ENCODE results near the gene DDX41.
A peak's percentile ranks its signal among the peaks of the same experiment; 100 is the strongest.
"Not testable (repeated sequence)": the region's sequence is repeated elsewhere in the genome, so short reads cannot be mapped to it uniquely, and the experiment has no call there.

DDX41 gene

DNA sequence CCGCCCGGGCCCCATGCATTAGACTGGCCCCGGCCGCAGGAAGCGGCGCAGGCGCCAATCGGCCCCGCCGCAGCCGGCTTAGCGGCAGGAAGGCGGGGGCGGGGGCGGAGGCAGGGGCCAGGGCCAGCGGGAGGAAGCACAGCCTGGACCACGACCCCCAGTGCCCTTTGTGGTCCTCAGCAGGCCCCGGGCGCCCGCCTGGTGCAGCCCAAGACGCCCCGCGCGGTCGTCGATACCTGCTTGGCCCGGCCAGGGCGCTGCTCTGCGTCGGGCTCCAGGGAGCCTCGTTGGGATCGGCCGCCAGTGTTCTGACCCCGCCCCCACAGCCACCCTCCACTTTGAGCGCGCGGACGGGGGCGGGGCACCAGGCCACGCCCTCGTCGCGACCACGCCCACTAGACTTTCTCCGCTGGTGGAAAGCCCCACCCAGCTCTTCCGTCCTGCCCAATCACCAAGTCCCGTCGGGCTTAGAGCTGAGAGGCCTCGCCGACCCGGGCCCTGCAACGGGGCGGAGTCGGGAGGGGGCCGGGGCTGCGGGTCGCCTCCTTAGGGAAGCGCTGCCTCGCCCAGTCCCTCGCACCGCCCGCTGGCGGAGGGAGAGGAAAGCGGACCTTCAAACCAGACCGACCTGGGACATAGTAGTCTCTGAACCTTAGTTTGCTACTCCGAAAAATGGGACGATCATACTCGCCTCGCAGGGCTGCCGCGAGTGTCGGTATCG lies 19.3 kb downstream of the DDX41 start, which contains the start of gene PDLIM7:
PDLIM7 (minus strand) TSS at position 313 of the 721 bp plus-strand sequence. CDS start 1,092 bp downstream, outside the sequence.
- peak; percentile 88 to 94 for DNase-seq

DNA sequence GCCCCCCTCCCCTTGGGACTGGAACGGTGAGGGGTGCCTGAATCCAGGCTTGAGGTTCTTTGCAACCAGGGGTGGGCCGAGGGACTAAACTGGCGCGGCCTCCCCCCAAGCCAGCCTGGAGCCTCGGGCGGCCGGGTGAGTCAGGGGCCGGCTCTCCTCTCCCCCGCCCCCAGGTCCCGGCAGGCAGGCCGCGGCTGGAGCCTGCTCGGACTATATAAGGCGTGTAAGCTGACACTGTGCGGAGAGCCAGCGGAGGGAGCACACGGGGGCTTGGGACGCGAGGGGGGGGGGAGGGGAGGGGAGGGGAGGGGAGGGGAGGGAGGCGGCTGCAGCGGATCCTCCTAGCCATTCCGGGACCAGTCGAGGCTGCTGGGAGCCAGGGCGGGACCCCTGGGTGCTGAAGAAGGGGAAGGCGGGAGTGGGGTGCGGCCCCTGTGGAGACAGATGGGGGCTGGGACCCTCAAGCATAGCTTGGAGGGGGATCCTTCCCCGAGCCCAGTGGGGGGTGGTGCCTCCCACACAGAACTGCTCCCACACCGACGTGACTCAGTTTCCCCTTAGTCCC lies 20.0 kb downstream of the DDX41 start:
- peak; percentile 34 to 69 for DNase-seq

DNA sequence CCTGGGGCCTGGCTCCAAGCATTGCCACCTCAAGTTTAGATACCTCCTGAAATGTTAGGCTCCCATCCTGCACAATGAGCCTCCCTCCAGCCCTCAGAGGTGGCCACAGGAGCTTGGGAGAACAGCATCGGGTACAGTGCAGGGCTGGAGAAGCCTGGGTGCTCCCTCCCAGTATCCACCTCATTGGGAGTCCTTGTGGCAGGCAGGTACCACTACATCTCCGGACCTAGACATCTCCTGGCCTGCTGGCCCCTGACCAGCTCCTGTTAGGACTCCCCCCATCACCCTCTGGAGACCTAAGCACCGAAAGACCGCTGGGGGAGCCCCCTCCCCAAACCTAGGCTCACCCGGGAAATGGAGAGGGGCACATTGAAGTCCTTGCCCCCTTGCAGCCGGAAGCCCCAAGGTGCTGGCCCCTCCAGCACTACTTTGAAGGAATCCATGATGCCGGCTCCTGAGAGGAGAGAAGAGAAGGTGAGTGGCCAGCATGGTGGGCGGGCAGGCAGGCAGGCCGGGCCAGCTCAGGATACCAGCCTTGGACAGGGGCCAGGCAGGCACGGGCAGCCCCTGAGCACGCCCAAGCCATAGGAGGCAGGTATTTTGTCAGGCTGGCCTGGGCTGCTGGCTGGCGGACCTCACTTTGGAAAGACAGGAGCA lies 20.6 kb downstream of the DDX41 start:
- DNase-seq: no peak

DNA sequence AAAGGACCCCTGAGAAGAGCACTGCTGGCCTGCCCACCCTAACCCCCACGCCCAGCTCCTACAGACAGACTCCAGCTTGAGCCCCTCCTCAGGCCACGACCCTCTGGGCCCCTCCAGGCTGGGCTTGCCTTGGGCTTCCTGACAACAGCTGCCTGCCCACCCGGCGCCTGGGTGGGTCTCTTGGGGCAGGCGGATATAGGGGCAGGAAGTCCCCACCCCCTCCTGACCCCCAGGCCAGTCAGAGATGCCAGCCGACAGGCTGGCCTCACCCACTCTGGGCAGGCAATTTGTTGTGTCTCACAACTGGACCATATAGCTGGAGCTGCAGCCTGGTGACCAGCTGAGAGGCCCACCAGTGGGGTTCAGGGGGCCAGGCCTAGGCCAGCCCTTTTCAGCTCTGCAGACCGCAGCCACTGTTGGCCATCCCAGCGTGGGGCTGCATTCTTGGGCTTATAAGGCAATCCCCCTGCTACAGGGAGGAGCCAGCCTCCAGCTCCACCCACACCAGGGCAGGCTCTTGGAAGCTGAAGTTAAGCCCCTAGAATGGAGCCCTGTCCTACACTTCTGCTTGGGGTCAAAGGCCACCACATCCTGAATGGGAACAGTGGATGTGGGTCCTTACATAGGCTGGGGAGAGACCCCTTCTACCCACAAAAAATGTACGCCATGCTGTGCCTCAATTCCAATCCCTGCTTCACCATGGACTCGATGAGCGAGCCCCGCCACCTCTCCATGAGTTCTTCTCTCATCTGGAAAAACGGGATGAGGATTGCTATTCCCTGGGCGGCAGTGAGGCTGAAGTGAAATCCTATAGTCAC lies 21.3 kb downstream of the DDX41 start:
- DNase-seq: no peak

DNA sequence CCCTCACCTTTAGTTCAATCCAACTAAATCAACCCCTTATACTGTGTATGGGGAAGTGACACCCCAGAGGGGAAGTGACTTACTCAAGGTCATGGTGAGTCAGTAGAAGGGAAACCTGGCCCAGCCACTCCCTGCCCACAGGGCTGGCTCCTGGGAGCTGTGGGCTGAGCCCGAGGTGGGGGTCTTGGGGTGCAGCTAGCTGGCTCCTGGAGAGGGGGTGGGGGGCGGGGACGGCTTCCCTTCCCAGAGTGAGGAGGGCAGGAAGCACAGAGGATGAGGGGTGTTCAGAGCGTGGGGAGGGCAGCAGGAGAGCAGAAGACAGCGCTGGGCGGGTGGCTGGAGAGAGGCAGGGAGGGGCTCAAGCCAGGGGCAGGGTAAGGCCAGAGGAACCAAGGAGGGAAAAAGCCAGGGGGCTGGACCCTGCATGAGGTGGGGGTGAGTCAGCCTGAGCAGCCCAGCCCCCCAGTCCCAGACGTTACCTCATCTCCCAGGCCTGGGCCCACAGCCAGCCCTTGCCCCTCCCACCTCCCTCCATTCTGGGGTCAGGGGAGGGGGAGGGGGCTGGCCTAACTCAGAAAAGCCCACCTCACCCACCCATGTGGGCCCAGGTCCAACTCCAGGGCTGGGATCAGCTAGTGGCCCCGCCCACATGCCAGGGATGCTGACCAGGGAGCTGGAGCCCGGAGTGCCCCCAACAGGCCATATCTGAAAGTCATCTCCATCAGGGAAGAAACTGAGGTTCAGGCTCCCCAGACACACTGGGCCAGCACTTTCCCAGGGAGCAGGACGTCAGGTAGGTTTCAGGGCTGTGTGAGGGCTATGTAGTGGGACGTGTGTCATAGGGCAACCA lies 22.2 kb downstream of the DDX41 start:
- DNase-seq: peak in 1 of 2 experiments; percentile 20

DNA sequence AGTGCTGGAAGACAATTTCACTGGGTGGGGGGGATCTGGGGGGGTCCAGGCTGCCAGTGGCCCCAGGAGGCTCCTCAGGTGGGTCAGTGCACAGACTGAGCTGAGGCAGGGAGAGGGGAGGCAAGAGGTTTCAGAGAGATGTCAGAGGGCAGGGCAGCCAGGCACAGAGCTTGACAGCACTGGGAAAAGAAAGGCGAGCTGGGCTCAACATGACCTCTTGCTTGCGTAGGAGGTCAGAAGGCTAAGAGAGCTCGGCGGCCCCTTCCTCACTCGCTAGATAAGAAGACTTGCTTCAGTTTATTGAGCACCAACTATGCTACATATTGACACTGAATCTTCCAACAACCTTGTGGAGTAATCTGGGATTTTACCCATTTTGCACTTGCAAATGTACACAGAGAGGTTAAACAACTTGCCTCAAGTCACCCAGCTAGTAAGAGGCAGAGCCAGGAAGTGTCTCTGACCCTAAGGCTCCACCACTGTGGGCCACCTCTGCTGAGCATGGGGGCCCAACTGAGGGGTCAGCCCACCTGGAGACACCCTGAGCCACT lies 22.9 kb downstream of the DDX41 start:
- DNase-seq: no peak

DNA sequence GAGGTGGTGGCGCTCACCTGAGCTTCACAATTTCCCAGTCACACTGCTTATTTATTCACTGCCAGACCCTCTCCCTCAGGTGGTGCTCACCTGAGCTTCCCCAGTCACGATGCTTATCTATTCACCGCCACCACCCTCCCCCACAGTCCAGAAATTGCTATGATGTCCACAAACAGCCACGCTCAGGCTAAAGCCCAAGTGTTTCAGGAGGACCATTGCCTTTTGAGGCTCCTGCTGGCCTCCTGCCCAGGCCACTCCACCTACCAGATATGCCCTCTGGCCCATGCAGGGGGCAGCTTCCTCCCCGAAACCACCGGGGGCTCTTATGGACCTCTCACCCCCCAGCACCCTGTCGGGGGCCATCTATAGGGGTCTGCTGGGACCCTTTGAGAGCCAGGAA lies 23.9 kb downstream of the DDX41 start:
- no peak for DNase-seq

DNA sequence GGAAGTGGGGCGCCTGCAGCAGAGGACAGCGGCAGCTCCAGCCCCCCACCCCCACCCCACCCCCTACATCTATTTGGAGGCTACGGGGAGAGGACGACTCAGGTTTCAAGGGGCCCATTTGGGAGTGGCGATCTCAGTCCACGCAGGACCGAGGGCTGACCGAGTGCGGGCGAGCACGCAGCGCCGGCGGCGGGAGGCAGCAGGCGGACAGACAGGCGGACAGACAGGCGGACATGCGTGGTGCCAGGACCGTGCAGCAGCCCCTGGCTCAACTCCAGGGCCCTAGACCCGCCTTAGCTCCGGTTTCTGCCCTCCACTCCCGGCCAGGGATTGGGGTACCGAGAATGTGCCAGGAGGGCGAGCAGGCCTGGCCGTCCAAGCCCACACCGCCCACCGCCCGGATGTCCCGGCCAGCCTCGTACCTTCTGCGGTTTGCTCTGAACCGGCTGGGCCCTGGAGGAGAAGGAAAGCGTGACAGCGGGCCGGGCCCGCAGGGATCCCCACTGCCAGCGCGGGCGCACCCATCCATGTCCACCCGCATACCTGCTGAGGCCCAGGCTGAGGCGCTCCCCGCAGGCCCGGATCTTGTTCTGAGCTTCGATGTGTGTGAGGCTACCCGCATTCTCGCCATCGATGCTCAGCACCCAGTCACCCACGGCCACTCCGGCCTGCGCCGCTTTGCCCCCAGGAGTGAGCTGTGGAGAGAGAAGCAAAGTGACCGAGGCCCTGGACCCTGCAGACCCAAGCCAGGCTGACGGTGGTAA lies 24.6 kb downstream of the DDX41 start:
- DNase-seq: no peak

DNA sequence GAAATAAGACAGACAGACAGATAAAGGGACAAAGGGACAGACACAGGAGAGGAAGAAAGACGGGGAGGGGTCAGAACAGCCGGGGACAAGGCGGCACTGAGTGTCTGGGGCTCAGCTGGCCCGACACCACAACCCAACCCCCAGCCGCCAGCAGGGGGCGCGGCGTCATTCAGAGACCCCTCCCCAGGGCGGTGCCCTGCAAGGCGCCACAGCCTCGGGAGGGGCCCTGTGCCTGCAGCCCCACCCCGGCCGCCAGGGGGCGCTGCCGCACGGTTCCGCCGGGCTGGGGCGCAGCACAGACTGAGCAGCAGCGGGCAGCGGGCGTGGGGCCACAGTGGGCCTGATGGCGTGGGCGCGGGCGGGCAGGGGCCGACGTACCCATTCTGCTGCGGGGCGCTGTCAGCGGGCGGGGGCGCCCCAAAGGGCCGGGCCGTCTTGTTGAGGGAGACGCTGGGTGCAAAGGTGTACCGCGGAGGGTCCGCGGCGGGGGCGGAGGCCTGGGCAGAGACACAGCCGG lies 25.3 kb downstream of the DDX41 start:
- DNase-seq: peak in 1 of 2 experiments; percentile 15

DNA sequence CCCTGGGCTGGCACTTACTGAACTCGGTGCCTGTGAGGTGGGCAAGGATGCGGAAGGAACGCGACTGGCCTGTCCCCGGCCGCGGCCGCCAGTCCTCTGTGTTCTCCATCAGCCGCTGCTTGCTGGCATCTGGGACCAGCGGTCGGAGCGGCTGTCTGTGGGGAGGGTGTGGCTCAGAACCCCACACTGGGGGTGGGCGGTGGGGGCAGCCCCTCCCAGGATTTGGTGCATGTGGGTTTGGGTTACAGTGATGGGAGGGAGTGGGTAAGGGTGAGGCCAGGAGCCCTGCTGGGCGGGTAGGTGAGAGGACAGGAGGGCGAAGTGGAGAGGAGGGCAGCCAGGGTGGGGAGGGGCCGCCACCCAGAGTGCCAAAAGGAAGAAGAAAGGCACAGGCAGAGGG lies 25.8 kb downstream of the DDX41 start:
- no peak for DNase-seq

DNA sequence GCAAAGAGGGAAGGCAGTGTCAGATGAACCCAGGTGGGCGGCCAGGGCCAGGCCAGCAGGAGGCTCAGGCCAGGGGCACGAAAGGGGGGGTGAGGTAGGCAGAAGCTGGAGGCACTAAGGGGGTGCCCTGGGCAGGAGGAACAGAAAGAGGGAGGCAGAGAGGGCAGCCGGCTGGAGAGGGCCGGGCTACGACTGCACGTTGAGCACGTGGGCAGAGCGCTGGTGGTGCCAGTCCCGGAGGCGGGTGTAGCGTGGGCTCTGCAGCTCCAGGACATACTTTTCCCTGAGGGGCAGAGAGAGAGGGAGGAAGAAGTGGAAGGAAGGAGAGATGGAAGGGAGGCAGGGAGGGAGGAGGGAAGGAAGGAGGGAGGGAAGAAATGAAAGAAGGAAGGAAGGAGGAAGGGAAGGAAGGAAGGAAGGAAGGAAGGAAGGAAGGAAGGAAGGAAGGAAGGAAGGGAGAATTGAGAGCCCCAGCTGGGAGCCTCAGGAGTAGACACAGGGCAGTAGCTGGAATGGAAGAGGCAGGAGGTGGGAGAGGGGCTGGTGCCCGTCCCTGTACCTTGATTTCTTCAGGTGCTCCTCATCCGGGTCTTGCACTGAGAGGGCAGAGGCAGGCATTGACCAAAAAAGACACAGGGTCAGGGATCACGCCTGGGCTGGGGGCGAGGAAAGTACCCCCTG lies 26.3 kb downstream of the DDX41 start:
- DNase-seq: no peak

DNA sequence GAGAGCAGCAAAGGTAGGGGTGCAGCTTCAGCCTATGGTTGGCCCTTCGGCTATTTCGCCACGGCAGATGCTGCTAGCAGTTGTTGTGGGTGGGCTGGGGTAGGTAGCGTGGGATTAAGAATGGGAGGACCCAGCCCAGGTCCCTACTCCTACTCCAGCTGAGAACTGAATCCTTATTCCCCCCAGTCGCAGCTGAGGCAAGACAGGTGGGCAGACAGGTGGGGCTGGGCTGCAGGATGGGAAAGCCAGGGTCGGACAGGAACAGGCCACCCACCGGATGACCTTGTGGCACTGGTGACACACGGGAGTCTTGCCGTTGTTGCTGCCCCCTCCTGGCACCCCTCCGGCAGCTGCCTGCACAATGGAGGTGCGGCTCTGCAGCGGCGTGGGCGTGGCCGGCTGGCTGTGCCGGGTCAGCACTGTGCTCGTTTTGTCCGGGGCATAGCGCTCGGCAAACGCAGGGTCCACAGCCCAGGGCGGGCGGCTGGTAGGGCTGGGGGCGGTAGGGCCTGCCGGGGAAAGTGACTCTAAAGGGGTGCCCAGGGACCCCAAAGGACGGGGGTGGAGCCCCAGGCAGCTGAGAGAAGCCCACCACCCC lies 27.5 kb downstream of the DDX41 start:
- DNase-seq: peak in 1 of 2 experiments; percentile 51

DNA sequence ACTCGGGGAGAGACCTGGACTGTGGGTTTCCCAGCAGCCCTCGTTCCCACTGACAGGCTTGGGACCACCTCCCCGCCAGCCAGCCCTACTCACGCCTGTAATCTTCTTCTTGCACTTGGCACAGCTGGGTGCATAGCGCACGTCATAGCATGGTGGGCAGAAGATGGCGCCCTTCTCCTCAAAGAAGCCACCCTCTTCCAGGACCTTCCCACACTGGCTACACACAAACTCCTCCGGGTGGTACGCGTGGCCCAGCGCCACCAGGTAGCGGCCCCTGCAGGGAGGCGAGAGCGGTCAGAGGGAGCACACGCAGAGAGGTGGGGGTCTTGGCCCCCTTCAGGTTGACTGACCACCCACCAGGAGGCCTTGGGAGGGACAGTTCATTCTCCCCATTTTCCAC lies 28.8 kb downstream of the DDX41 start:
- no peak for DNase-seq

DNA sequence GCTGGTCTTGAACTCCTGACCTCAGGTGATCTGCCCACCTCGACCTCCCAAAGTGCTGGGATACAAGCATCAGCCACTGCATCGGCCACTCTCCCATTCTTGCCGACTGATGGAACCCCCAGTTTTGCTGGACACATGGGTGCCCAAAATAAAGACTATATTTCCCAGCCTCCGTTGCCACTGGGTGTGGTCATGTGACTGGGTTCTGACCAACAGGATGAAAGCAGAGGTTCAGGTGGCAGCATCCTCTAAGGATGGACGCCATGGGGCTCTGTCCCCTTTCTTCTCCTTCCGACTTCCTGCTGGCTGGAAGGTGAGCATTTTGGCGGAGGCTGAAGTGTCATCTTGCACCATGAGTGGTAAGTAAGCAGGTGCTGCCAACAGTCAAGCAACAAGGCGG lies 29.6 kb downstream of the DDX41 start:
- no peak for DNase-seq

DNA sequence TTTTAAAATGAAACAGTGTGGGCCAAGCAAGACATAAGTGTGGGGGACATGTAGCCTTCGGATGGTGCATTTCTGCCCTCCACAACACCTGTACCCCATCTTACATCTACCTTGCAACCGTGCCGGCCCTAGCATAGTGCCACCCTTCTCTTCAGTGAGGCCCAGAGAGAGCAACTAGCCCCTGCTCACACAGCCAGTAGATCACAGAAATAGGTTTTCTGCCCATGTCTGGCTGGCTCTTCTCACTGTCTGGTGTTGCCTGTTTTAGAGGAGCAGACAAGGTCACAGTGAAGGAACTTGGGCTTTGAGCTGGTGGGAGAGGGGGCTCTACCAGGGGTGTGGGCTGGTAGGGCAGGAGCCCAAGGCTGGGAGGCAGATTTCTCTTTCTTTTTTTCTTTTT lies 30.5 kb downstream of the DDX41 start:
- DNase-seq: no peak

DNA sequence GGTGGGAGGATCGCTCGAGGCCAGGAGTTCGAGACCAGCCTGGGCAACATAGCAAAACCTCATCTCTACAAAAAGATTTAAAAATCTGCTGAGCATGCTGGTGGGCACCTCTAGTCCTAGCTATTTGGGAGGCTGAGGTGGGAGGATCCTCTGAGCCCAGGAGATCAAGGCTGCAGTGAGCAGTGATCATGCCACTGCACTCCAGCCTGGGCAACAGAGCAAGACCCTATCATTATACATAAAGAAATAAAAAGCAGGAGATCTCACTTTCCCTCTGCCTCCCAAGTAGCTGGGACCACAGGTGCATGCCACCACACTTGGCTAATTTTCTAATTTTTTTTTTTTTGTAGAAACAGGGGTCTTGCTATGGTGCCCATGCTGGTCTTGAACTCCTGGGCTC lies 31.0 kb downstream of the DDX41 start:
- DNase-seq: not testable (repeated sequence)

DNA sequence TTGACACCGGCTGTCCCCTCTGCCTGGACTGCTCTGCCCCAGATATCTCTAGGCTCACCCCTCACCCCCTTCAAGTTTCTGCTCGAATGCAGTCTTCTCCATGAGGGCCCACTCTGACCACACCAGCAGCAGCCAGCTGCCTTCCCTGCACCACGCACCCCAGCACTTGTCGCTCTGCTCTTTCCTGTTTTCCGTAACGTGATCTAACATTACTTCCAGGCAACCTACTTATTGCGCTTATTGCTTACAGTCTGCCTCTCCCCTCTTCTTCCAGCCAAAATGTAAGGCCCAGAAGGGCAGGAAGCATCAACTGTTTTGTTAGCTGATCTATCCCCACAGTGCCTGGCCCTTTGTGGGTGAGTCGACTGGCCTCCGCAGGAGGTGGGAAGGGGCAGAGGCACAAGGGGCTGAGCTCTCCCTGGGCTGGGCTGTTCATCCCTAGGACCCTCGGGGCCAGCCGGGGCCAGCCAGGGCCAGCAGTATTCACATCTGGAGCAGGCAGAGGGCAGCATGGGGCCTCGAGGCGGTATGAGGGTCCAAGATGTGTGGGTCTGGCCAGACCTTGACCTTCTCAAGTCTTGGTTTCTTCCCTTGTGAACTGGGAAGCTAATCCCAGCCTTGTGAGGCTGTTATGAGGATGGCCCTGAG lies 31.7 kb downstream of the DDX41 start:
- peak in 1 of 2 experiments; percentile 42 for DNase-seq

DNA sequence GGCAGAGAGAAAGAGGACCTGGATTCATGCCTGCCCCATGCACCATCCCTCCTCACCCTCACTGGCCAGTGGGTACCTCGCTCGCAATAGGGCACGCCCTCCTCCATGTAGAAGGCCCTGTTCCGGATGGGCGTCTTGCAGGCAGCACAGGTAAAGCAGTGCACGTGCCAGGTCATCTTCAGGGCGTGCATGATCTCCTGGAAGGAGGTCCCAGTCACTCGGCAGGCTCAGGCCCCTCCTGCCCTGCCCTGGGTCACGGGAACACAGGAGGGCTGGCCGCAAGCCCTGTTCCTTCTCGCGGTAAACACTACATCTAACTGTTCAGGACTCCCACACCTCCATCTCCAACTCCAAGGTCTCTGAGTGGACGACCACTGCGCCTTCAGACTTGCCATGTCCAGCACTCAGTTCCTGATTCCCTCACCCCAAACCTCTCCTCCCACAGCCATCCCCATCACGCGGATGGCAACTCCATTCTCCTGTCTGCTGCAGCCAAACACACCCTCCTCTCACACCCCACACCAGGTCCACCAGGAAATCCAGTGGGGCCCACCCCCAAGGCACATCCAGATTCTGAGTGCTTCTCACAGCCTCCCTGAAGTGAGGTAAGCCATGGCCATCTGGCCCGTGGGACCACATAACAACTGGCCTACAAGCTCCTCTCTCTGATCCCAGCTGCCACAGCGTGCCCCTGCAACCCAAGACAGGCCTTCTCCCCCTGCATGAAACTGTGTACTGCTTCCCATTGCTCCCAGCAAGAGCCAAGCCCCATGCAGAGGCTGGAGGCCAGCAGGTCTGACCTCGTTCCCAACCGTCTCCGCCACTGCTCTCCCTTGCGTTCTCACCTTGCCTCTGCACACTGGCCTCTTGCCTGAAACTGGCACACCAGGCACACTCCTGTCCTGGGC lies 32.5 kb downstream of the DDX41 start:
- peak; percentile 93 to 94 for DNase-seq
